ENCODE measurements around the gene TTBK2.

GRCh38 chr15:42733027-42733426, 187.6 kb downstream of the TTBK2 start:
- TF ChIP-seq CTCF (IDR thresholded peaks at IDR 0.05; ENCODE audit: insufficient read depth, low read length) = no peak
- TF ChIP-seq SPI1 (IDR thresholded peaks at IDR 0.05; ENCODE audit: borderline replicate concordance, low read depth) = no peak
- no peak for TF ChIP-seq POLR2AphosphoS5 (IDR thresholded peaks at IDR 0.05; ENCODE audit: low read depth)
